Mammary epithelial cell (primary cell): ENCODE data around the gene KCNQ5.

ENCODE experiments used
- EZH2 ChIP-seq: IDR thresholded peaks from 2 replicates; pipeline ENCODE4 v1.6.1; 2012; ENCODE audit warnings: low read length, inconsistent platforms, borderline replicate concordance
- TF ChIP-seq, protein P1 (sequence below), 2 donors: IDR thresholded peaks in 1 of 2; conservative IDR thresholded peaks in 1 of 2; 2 replicates each; pipeline ENCODE4 v1.5.1; 2011 to 2012; ENCODE audit warnings: inconsistent platforms in 2 of 2, low read length in 2 of 2, mild to moderate bottlenecking in 2 of 2, control low read depth in 1 of 2, low read depth in 1 of 2; ENCODE audit not compliant: insufficient read depth in 1 of 2; ENCODE audit errors: extremely low read depth in 1 of 2

DNA sequence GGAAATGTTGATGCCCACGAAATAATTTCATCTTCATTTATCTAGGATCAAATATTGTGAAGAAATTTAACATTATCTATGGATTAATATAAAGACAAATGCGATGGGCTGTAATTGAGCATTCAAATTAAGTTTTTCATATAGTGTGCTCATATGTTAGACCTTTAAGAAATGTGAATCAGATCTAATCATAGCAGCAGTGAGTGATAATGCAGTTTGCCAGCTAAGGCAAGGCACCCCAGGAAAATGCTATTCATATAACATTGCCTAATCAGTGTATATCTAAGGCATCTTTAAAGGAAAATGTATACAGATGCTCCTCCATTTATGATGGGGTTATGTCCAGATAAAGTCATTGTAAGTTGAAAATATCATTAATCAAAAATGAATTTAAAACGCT is 135.2 kb downstream of the KCNQ5 start:
- no peak for TF ChIP-seq EZH2
- TF ChIP-seq, protein P1, sequence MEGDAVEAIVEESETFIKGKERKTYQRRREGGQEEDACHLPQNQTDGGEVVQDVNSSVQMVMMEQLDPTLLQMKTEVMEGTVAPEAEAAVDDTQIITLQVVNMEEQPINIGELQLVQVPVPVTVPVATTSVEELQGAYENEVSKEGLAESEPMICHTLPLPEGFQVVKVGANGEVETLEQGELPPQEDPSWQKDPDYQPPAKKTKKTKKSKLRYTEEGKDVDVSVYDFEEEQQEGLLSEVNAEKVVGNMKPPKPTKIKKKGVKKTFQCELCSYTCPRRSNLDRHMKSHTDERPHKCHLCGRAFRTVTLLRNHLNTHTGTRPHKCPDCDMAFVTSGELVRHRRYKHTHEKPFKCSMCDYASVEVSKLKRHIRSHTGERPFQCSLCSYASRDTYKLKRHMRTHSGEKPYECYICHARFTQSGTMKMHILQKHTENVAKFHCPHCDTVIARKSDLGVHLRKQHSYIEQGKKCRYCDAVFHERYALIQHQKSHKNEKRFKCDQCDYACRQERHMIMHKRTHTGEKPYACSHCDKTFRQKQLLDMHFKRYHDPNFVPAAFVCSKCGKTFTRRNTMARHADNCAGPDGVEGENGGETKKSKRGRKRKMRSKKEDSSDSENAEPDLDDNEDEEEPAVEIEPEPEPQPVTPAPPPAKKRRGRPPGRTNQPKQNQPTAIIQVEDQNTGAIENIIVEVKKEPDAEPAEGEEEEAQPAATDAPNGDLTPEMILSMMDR (conservative IDR thresholded peaks at IDR 0.05 in 1 of 2, IDR thresholded peaks at IDR 0.05 in 1 of 2; ENCODE audit: extremely low read depth in 1 of 2, insufficient read depth in 1 of 2, low read depth in 1 of 2, low read length in 2 of 2), result no peak
